WTC11 (cell line): Measurements from ENCODE around the gene NCOA1. TPM values are rescaled to one million over a fixed set of nuclear protein-coding genes. Genes with fewer than 3 reads are reported as not detected.
A peak's percentile ranks its signal among the peaks of the same experiment; 100 is the strongest.

Source experiments
- ATAC-seq: fragments of 200-7000 bp; cut with Tn5 transposase; 2 replicates; pipeline ENCODE4 v1.10.0; 2021; ENCODE audit warnings: mild to moderate bottlenecking, moderate library complexity
- CTCF ChIA-PET: fragments of 300-600 bp; sonication (Branson Sonifier 250); formaldehyde crosslinking; loops from one replicate; lab custom pipeline; 2021; ENCODE audit warnings: antibody characterized with exemption; lab: Charles Lee
- POLR2A ChIA-PET: fragments of 350-600 bp; sonication (Branson Sonifier 250); formaldehyde crosslinking; loops from one replicate; lab custom pipeline; 2021; ENCODE audit warnings: antibody characterized with exemption; lab: Charles Lee
- DNase-seq: peaks from one replicate; pipeline ENCODE4 v3.0.0; 2021; ENCODE audit warnings: low spot score
- H3K27ac Mint-ChIP-seq: 2 replicates; pipeline ENCODE4 v1.8.0; 2021; ENCODE audit warnings: mixed read lengths
- H3K27me3 Mint-ChIP-seq: 2 replicates; pipeline ENCODE4 v1.8.0; 2021; ENCODE audit warnings: low read depth, mild to moderate bottlenecking, moderate library complexity, mixed read lengths
- H3K36me3 Mint-ChIP-seq: 2 replicates; pipeline ENCODE4 v1.8.0; 2021; ENCODE audit warnings: mixed read lengths
- H3K4me1 Mint-ChIP-seq: 2 replicates; pipeline ENCODE4 v1.8.0; 2022; ENCODE audit warnings: mixed read lengths
- H3K4me3 Mint-ChIP-seq: 2 replicates; pipeline ENCODE4 v1.8.0; 2021; ENCODE audit warnings: mild to moderate bottlenecking, moderate library complexity, mixed read lengths
- H3K9me3 Mint-ChIP-seq: 2 replicates; pipeline ENCODE4 v1.8.0; 2021; ENCODE audit warnings: mixed read lengths
- CBFB ChIP-seq: sonication (generic); formaldehyde crosslinking; IDR thresholded peaks from 2 replicates; pipeline ENCODE4 v1.8.1; 2022; ENCODE audit warnings: mild to moderate bottlenecking, low read depth, missing genetic modification reagents
- EMX1 ChIP-seq: fragments of 250-450 bp; sonication (Bioruptor Pico); IDR thresholded peaks from 2 replicates; pipeline ENCODE4 v1.8.0; 2021; ENCODE audit warnings: mild to moderate bottlenecking
- ETV6 ChIP-seq: sonication (generic); formaldehyde crosslinking; IDR thresholded peaks from 2 replicates; pipeline ENCODE4 v1.8.1; 2022; ENCODE audit warnings: mild to moderate bottlenecking, missing genetic modification reagents
- FOXP1 ChIP-seq: sonication (generic); formaldehyde crosslinking; IDR thresholded peaks from 2 replicates; pipeline ENCODE4 v1.8.0; 2022; ENCODE audit warnings: missing genetic modification reagents, mild to moderate bottlenecking, moderate library complexity, borderline replicate concordance
- GTF2I ChIP-seq: fragments of 250-450 bp; sonication (Bioruptor Pico); conservative IDR thresholded peaks from 2 replicates; pipeline ENCODE4 v1.4.0; 2021; ENCODE audit warnings: mild to moderate bottlenecking
- HMGXB4 ChIP-seq: sonication (generic); formaldehyde crosslinking; IDR thresholded peaks from 2 replicates; pipeline ENCODE4 v1.8.1; 2023; ENCODE audit warnings: mild to moderate bottlenecking, moderate library complexity, missing genetic modification reagents
- IRF2 ChIP-seq: sonication (generic); formaldehyde crosslinking; IDR thresholded peaks from 2 replicates; pipeline ENCODE4 v1.8.0; 2022; ENCODE audit warnings: low read depth, missing genetic modification reagents, borderline replicate concordance
- JUN ChIP-seq: sonication (generic); formaldehyde crosslinking; IDR thresholded peaks from 2 replicates; pipeline ENCODE4 v1.8.0; 2023; ENCODE audit warnings: mild to moderate bottlenecking, missing genetic modification reagents
- MAX ChIP-seq: sonication (generic); formaldehyde crosslinking; IDR thresholded peaks from 2 replicates; pipeline ENCODE4 v1.8.0; 2022; ENCODE audit warnings: mild to moderate bottlenecking, missing genetic modification reagents
- RELA ChIP-seq: sonication (generic); formaldehyde crosslinking; IDR thresholded peaks from 2 replicates; pipeline ENCODE4 v1.8.1; 2022; ENCODE audit warnings: missing genetic modification reagents, mild to moderate bottlenecking, borderline replicate concordance
- SMAD4 ChIP-seq: sonication (generic); formaldehyde crosslinking; IDR thresholded peaks from 2 replicates; pipeline ENCODE4 v1.8.0; 2022; ENCODE audit warnings: mild to moderate bottlenecking, missing genetic modification reagents
- TCF7 ChIP-seq: sonication (generic); formaldehyde crosslinking; IDR thresholded peaks from 2 replicates; pipeline ENCODE4 v1.8.0; 2022; ENCODE audit warnings: mild to moderate bottlenecking, low read depth, missing genetic modification reagents, moderate library complexity
- TP53 ChIP-seq: sonication (generic); formaldehyde crosslinking; IDR thresholded peaks from 2 replicates; pipeline ENCODE4 v1.8.1; 2023; ENCODE audit warnings: mild to moderate bottlenecking, missing genetic modification reagents
- ZMAT4 ChIP-seq: fragments of 250-450 bp; sonication (Bioruptor Pico); IDR thresholded peaks from 2 replicates; pipeline ENCODE4 v1.9.0; 2021; ENCODE audit warnings: mild to moderate bottlenecking
- ZNF138 ChIP-seq: sonication (generic); formaldehyde crosslinking; conservative IDR thresholded peaks from 2 replicates; pipeline ENCODE4 v1.8.1; 2022; ENCODE audit warnings: mild to moderate bottlenecking, moderate library complexity, missing genetic modification reagents
- ZNF317 ChIP-seq: sonication (generic); formaldehyde crosslinking; IDR thresholded peaks from 2 replicates; pipeline ENCODE4 v1.8.1; 2023; ENCODE audit warnings: low read depth, mild to moderate bottlenecking, moderate library complexity, missing genetic modification reagents, borderline replicate concordance
- total RNA-seq: library from RNA; stranded (reverse); gene quantifications from 3 replicates; pipeline ENCODE4 v1.2.3, GENCODE V29; 2021
- TF ChIP-seq, protein P1 (sequence below): sonication (generic); formaldehyde crosslinking; IDR thresholded peaks from 2 replicates; pipeline ENCODE4 v1.8.0; 2022; ENCODE audit warnings: mild to moderate bottlenecking, missing genetic modification reagents
- TF ChIP-seq, protein P2 (sequence below): sonication (generic); formaldehyde crosslinking; IDR thresholded peaks from 2 replicates; pipeline ENCODE4 v1.8.1; 2022; ENCODE audit warnings: low read depth, missing genetic modification reagents, borderline replicate concordance
- TF ChIP-seq, protein P3 (sequence below): fragments of 200-600 bp; IDR thresholded peaks from 2 replicates; pipeline ENCODE4 v1.8.0; 2022; ENCODE audit warnings: antibody characterized with exemption

Gene NCOA1
- total RNA-seq, 1 experiment from 2014 or later = 16.9 TPM

DNA sequence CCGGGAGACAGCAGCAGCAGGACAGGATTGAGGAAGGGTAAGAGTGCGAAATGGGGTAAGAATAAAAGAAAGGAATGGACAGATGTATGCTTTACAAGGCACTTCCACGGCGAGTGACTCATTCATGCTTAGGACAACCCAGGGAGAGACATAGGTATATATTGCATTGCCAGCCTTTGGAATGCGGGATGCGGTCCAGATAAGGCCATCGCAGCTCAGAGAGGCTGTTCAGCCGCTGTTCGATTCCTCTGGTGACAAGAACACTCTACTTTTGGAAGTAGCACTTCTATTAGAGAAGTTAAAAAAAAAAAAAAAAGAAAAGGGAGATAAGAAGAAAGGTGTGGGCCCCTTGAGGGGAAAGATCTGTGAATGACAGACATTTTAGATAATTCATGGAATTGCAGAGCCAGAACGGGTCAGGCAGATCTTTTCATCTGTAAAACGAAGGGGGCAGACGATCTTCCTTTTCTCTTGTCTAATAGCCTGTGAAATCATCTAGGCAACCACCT is 819 bp upstream of the NCOA1 start:
- POLR2A ChIA-PET = interaction anchor here (0.6 to 0.7 kb wide), 2 partner anchors 96 to 270 kb away, joined by 3 to 5 read pairs; no protein-coding TSS in a partner anchor
- DNase-seq (no peak), ATAC-seq (peak; percentile 4)
- Mint-ChIP-seq H3K9me3 (no peaks in the 10 kb centered on the region), H3K4me3 (peak overlapping the region; percentile 91), H3K4me1 (peaks cover 42% of the 10 kb centered on the region), H3K27me3 (peaks cover 17% of the 10 kb centered on the region), H3K36me3 (no peaks in the 10 kb centered on the region), H3K27ac (peak overlapping the region; percentile 57)
- TF ChIP-seq ZNF138 (CRISPR knock-in tag) = no peak
- 0 out of 2 replicates have a peak, but pooled peaks have one; percentile 18 for TF ChIP-seq HMGXB4 (CRISPR knock-in tag)
- TF ChIP-seq RELA (CRISPR knock-in tag) = no peak
- TF ChIP-seq TCF7 (CRISPR knock-in tag) = no peak
- TF ChIP-seq ETV6 = 0 out of 2 replicates have a peak, but pooled peaks have one; percentile 37
- CTCF ChIA-PET = interaction anchor here (0.6 to 1.8 kb wide), 11 partner anchors 11 to 338 kb away, joined by 3 to 5 read pairs (median 4); no protein-coding TSS in a partner anchor

DNA sequence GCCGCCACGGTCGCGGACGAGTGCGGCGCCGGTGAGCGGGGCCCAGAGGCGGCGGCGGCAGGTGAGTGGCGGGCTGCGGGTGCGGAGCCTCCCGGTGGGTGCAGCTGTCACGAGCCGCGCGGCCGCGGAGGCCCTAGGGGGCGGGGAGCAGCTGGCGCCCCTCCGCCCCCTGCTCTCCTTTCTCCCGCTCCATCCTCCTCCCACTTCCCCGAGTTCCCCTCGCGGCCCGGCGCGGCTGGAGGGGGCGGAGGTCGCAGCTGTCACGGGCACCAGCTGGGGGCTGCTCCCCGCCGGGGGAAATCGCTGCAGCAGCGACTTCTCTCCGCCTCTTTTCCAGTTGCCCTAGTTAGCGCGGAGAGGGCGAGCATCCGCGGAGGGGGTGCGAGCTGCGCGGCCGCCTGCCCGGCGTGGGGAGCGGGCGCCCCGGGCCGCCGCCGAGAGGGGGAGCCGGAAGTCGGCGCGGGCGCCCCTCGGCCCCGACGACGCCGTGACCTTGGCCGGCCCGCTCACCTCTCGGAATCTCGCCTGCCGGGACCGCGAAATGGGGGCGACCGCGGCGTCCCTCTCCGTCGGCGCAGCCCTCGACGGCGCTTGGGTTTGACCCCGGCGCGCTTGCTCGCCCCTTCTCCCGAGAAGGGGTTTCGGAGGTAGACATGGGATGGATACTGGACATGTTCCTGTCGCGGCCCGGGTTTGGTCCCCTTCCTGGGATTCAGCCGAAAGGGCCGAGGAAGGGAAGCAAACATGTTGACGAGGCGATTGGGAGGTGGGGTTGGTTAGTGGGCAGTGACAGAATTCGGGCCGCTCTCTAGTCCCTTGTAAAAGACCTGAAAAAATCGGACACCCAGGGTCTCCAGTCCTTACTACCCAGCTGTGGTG is 727 bp downstream of the NCOA1 start:
- no peak overlapping the region for H3K27ac Mint-ChIP-seq
- POLR2A ChIA-PET = interaction anchor here (1.5 kb wide), 1 partner anchor 121 kb away, joined by 3 read pairs; no protein-coding TSS in a partner anchor

GRCh38 chr2:24492421-24493279 is 1.6 kb downstream of the NCOA1 start:
- H3K4me1 Mint-ChIP-seq = peaks cover 48% of the 10 kb centered on the region
- H3K36me3 Mint-ChIP-seq = no peaks in the 10 kb centered on the region
- DNase-seq (no peak), ATAC-seq (no peak)
- peaks cover 17% of the 10 kb centered on the region for H3K27me3 Mint-ChIP-seq
- peak overlapping the region; percentile 83 for H3K4me3 Mint-ChIP-seq
- CTCF ChIA-PET = interaction anchor here (0.7 kb wide), 1 partner anchor 83 kb away, joined by 4 read pairs; no protein-coding TSS in a partner anchor
- no peak overlapping the region for H3K27ac Mint-ChIP-seq
- POLR2A ChIA-PET = no interaction called here
- H3K9me3 Mint-ChIP-seq = no peaks in the 10 kb centered on the region
- TF ChIP-seq ZMAT4 (CRISPR knock-in tag) (no peak), CBFB (no peak), EMX1 (CRISPR knock-in tag) (no peak), GTF2I (CRISPR knock-in tag) (no peak), MAX (no peak), SMAD4 (CRISPR knock-in tag) (no peak), IRF2 (CRISPR knock-in tag) (no peak), TP53 (no peak)
- TF ChIP-seq, protein P1, sequence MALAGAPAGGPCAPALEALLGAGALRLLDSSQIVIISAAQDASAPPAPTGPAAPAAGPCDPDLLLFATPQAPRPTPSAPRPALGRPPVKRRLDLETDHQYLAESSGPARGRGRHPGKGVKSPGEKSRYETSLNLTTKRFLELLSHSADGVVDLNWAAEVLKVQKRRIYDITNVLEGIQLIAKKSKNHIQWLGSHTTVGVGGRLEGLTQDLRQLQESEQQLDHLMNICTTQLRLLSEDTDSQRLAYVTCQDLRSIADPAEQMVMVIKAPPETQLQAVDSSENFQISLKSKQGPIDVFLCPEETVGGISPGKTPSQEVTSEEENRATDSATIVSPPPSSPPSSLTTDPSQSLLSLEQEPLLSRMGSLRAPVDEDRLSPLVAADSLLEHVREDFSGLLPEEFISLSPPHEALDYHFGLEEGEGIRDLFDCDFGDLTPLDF (CRISPR knock-in tag) = no peak
- TF ChIP-seq, protein P2, sequence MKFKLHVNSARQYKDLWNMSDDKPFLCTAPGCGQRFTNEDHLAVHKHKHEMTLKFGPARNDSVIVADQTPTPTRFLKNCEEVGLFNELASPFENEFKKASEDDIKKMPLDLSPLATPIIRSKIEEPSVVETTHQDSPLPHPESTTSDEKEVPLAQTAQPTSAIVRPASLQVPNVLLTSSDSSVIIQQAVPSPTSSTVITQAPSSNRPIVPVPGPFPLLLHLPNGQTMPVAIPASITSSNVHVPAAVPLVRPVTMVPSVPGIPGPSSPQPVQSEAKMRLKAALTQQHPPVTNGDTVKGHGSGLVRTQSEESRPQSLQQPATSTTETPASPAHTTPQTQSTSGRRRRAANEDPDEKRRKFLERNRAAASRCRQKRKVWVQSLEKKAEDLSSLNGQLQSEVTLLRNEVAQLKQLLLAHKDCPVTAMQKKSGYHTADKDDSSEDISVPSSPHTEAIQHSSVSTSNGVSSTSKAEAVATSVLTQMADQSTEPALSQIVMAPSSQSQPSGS (CRISPR knock-in tag) = no peak
- TF ChIP-seq, protein P3, sequence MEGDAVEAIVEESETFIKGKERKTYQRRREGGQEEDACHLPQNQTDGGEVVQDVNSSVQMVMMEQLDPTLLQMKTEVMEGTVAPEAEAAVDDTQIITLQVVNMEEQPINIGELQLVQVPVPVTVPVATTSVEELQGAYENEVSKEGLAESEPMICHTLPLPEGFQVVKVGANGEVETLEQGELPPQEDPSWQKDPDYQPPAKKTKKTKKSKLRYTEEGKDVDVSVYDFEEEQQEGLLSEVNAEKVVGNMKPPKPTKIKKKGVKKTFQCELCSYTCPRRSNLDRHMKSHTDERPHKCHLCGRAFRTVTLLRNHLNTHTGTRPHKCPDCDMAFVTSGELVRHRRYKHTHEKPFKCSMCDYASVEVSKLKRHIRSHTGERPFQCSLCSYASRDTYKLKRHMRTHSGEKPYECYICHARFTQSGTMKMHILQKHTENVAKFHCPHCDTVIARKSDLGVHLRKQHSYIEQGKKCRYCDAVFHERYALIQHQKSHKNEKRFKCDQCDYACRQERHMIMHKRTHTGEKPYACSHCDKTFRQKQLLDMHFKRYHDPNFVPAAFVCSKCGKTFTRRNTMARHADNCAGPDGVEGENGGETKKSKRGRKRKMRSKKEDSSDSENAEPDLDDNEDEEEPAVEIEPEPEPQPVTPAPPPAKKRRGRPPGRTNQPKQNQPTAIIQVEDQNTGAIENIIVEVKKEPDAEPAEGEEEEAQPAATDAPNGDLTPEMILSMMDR = no peak

More for the DNA sequence above, 727 bp downstream of the NCOA1 start:
- Mint-ChIP-seq H3K4me1 (peaks cover 48% of the 10 kb centered on the region), H3K4me3 (peak overlapping the region; percentile 83), H3K27me3 (peaks cover 17% of the 10 kb centered on the region), H3K36me3 (no peaks in the 10 kb centered on the region), H3K9me3 (no peaks in the 10 kb centered on the region)
- DNase-seq = peak; percentile 66
- CTCF ChIA-PET = interaction anchor here (0.6 to 1.8 kb wide), 6 partner anchors 16 to 336 kb away, joined by 3 to 6 read pairs (median 4); no protein-coding TSS in a partner anchor
- 0 out of 2 replicates have a peak, but pooled peaks have one; percentile 15 for TF ChIP-seq JUN (CRISPR knock-in tag)
- TF ChIP-seq FOXP1 (CRISPR knock-in tag) = peak; percentile 67; the same call in 1 of the 2 replicates
- TF ChIP-seq ZNF317 (CRISPR knock-in tag) = no peak
- ATAC-seq = peak; percentile 2; the same call in 1 of the 2 replicates
